PC-9 (cell line): ENCODE data around the gene KATNBL1. TPM values are rescaled to one million over a fixed set of nuclear protein-coding genes. Genes with fewer than 3 reads are reported as not detected.

ENCODE experiments used
- BruUV-seq: library from RNA; stranded (reverse); fragments of 400-500 nt; replicated peaks from 2 replicates; lab custom pipeline; 2021; lab: Mats Ljungman, UMichigan
- CTCF ChIA-PET: fragments of 300-600 bp; sonication (Branson Sonifier 250); formaldehyde crosslinking; loops from one replicate; lab custom pipeline; 2022; ENCODE audit warnings: antibody characterized with exemption; lab: Charles Lee
- POLR2A ChIA-PET: fragments of 300-600 bp; sonication (Branson Sonifier 250); formaldehyde crosslinking; loops from one replicate; lab custom pipeline; 2022; ENCODE audit warnings: antibody characterized with exemption; ENCODE audit not compliant: unreplicated experiment; lab: Charles Lee
- DNase-seq, 2 experiments: peaks; one replicate each; pipeline versions ENCODE4 v3.0.0 to v3.0.0-alpha.2; 2015 to 2022; ENCODE audit warnings: mixed read lengths in 1 of 2
- H2AFZ ChIP-seq: fragments of 200-600 bp; sonication (generic); 2 replicates; pipeline ENCODE4 v1.8.1; 2017; ENCODE audit warnings: antibody characterized with exemption
- H3F3A ChIP-seq: fragments of 200-600 bp; sonication (generic); 2 replicates; pipeline ENCODE4 v1.8.1; 2017; ENCODE audit warnings: antibody characterized with exemption, mild to moderate bottlenecking, low read depth; ENCODE audit not compliant: insufficient read depth
- H3K27ac ChIP-seq: fragments of 200-600 bp; sonication (generic); 2 replicates; pipeline ENCODE4 v1.6.1; 2016; ENCODE audit warnings: mixed run types
- H3K27me3 ChIP-seq: fragments of 200-600 bp; sonication (generic); 2 replicates; pipeline ENCODE4 v1.6.1; 2016; ENCODE audit warnings: low read depth, mixed run types; ENCODE audit not compliant: insufficient read depth
- H3K36me3 ChIP-seq: fragments of 200-600 bp; sonication (generic); 2 replicates; pipeline ENCODE4 v1.6.1; 2016; ENCODE audit warnings: low read depth, mixed run types
- H3K4me1 ChIP-seq: fragments of 200-600 bp; sonication (generic); replicated peaks from 2 replicates; pipeline ENCODE4 v1.6.1; 2016; ENCODE audit warnings: mixed run types; ENCODE audit not compliant: insufficient read depth
- H3K4me2 ChIP-seq: fragments of 200-600 bp; sonication (generic); 2 replicates; pipeline ENCODE4 v1.6.1; 2017; ENCODE audit warnings: mixed run types
- H3K4me3 ChIP-seq: fragments of 200-600 bp; sonication (generic); 2 replicates; pipeline ENCODE4 v1.6.1; 2016; ENCODE audit warnings: mixed run types
- H3K79me2 ChIP-seq: fragments of 200-600 bp; sonication (generic); 2 replicates; pipeline ENCODE4 v1.6.1; 2017; ENCODE audit warnings: low read depth, mixed run types
- H3K9me2 ChIP-seq: fragments of 200-600 bp; sonication (generic); 2 replicates; pipeline ENCODE4 v1.8.1; 2017; ENCODE audit warnings: mild to moderate bottlenecking; ENCODE audit not compliant: insufficient read depth
- H3K9me3 ChIP-seq: fragments of 200-600 bp; sonication (generic); 2 replicates; pipeline ENCODE4 v1.8.1; 2016; ENCODE audit warnings: low read depth; ENCODE audit not compliant: insufficient read depth
- H4K20me1 ChIP-seq: fragments of 200-600 bp; sonication (generic); 2 replicates; pipeline ENCODE4 v1.8.1; 2017; ENCODE audit not compliant: insufficient read depth
- EZH2 ChIP-seq: fragments of 200-600 bp; sonication (generic); IDR thresholded peaks from 2 replicates; pipeline ENCODE4 v1.8.0; 2017; ENCODE audit warnings: antibody characterized with exemption, low read depth
- intact Hi-C: fragments of 100-400 bp; cut with micrococcal nuclease; formaldehyde crosslinking; loops from one replicate; pipeline ENCODE4 v1.10.0; 2022; ENCODE audit not compliant: unreplicated experiment
- total RNA-seq: library from RNA; stranded (reverse); gene quantifications from 2 replicates; pipeline ENCODE4 v1.2.3, GENCODE V29; 2021
- TF ChIP-seq, protein P1 (sequence below): fragments of 200-600 bp; sonication (generic); conservative IDR thresholded peaks from 2 replicates; pipeline ENCODE4 v1.6.1; 2017; ENCODE audit warnings: mixed run types, antibody characterized with exemption, mild to moderate bottlenecking, moderate library complexity

The KATNBL1 gene
- total RNA-seq, 1 experiment from 2014 or later, result 40.7 TPM

DNA sequence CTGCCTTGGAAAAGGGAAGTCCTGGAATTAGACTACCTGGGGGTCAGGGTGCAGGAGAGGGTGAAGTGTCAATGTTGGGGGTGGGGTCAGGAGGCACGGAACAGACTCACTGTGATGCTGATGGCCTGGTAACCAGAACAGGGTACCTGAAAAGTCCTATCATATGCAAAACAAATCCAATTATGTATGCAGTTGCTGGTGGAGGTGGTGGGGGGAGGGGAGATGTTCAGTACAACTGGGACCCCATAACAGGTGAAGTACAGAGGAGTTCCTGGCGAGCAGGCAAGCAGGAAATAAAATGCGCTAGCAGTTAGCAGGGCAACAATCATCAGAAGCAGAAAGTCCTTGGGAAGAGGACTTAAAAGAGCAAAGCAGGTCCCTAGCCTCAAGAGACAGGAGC is 4.2 kb upstream of the KATNBL1 start:
- Histone ChIP-seq H3K79me2 (peaks cover 3% of the 10 kb centered on the region; the same call in 1 of the 2 replicates), H3K4me3 (no peak overlapping the region), H3K36me3 (no peaks in the 10 kb centered on the region), H3K4me1 (peaks cover 14% of the 10 kb centered on the region), H3F3A (peaks cover 10% of the 10 kb centered on the region), H3K27ac (no peak overlapping the region), H3K4me2 (no peak overlapping the region), H4K20me1 (no peaks in the 10 kb centered on the region), H3K27me3 (no peaks in the 10 kb centered on the region), H3K9me3 (no peaks in the 10 kb centered on the region), H2AFZ (no peak overlapping the region), H3K9me2 (no peaks in the 10 kb centered on the region)
- intact Hi-C loops, result no loop called here
- no TSS peak for BruUV-seq
- CTCF ChIA-PET, result no interaction called here
- POLR2A ChIA-PET, result no interaction called here
- no peak for TF ChIP-seq EZH2
- TF ChIP-seq, protein P1, sequence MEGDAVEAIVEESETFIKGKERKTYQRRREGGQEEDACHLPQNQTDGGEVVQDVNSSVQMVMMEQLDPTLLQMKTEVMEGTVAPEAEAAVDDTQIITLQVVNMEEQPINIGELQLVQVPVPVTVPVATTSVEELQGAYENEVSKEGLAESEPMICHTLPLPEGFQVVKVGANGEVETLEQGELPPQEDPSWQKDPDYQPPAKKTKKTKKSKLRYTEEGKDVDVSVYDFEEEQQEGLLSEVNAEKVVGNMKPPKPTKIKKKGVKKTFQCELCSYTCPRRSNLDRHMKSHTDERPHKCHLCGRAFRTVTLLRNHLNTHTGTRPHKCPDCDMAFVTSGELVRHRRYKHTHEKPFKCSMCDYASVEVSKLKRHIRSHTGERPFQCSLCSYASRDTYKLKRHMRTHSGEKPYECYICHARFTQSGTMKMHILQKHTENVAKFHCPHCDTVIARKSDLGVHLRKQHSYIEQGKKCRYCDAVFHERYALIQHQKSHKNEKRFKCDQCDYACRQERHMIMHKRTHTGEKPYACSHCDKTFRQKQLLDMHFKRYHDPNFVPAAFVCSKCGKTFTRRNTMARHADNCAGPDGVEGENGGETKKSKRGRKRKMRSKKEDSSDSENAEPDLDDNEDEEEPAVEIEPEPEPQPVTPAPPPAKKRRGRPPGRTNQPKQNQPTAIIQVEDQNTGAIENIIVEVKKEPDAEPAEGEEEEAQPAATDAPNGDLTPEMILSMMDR, result no peak
- DNase-seq, result no peak

DNA sequence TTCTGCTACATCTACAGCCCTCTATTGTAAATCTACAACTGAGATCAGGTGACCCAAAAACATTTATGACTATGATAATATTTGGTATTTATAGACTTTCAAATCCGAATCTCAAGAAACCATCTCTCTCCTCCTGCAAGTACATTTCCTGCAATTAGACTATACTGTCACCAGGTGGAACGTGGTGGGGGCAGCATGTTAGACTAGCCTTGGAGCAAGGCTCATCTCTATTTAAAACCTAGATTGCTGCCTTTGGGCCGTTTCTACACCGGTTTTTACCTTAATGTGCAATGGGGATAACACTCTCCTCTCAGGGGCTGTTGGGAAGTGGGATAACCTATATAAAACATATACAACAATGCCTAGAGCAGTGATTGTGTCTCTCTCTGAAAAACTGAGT is 3.8 kb upstream of the KATNBL1 start:
- no peak overlapping the region for H3K4me3 ChIP-seq
- H3K79me2 ChIP-seq, result peaks cover 8% of the 10 kb centered on the region
- H3F3A ChIP-seq, result peaks cover 10% of the 10 kb centered on the region
- no peaks in the 10 kb centered on the region for H3K9me3 ChIP-seq
- peaks cover 14% of the 10 kb centered on the region for H3K4me1 ChIP-seq
- H3K36me3 ChIP-seq, result no peaks in the 10 kb centered on the region
- no peak overlapping the region for H3K4me2 ChIP-seq
- POLR2A ChIA-PET, result no interaction called here
- no peak overlapping the region for H2AFZ ChIP-seq
- H3K27me3 ChIP-seq, result no peaks in the 10 kb centered on the region
- H3K27ac ChIP-seq, result no peak overlapping the region
- TF ChIP-seq, protein P1, result no peak
- TF ChIP-seq EZH2, result no peak
- H3K9me2 ChIP-seq, result no peaks in the 10 kb centered on the region
- no peaks in the 10 kb centered on the region for H4K20me1 ChIP-seq
- no peak for DNase-seq
- BruUV-seq, result no TSS peak
- intact Hi-C loops, result no loop called here
- CTCF ChIA-PET, result no interaction called here

DNA sequence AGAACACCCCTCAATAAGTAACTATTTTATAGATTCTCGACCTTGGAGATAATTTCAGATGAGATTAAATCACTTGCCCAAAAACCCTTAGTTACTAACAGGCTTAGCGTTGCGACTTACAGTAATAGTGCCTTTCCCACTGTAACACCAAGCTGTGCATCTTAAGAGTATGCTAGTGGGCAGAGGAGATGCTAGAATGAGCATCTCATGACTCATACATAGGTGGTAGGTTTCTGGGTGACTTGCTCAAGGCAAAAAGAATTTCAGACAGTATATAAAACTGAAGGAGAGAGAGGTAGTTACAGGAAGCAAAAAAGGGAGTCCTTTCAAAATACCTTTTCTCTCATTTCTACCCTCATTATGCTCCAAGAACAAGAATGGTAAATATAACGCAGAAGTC is 3.9 kb downstream of the KATNBL1 start:
- ChIA-PET CTCF (interaction anchor here (0.7 kb wide), 1 partner anchor 87 kb away, joined by 4 read pairs; no protein-coding TSS in a partner anchor), POLR2A (no interaction called here)
- Histone ChIP-seq H3K79me2 (peaks cover 71% of the 10 kb centered on the region), H3K36me3 (0 out of 2 replicates have a peak, but pooled peaks cover 3% of the 10 kb centered on the region), H3K4me3 (no peak overlapping the region), H3K27me3 (no peaks in the 10 kb centered on the region), H2AFZ (no peak overlapping the region), H4K20me1 (no peaks in the 10 kb centered on the region), H3K9me2 (no peaks in the 10 kb centered on the region), H3K4me2 (no peak overlapping the region), H3F3A (no peaks in the 10 kb centered on the region), H3K27ac (no peak overlapping the region), H3K9me3 (no peaks in the 10 kb centered on the region), H3K4me1 (0 out of 2 replicates have a peak, but pooled peaks cover 6% of the 10 kb centered on the region)
- DNase-seq, result no peak
- TF ChIP-seq EZH2, result no peak
- intact Hi-C loops, result no loop called here
- BruUV-seq, result no TSS peak

DNA sequence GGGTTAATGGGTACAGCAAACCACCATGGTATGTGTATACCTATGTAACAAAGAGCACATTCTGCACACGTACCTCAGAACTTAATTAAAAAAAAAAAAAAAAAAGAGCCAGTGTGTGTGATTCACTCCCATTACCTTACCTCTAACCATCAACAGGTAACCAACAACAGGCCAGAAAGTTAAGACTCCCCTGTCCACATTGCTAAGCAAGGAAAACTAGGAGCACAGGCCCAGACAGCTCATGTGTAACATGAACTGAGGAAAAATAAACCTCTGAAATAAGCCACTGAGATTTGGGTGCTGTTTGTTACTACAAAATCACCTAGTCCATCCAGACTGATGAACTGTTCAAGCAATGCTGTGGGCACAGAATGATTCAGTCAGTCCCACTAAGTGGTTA is 6.0 kb downstream of the KATNBL1 start:
- no peak overlapping the region for H2AFZ ChIP-seq
- POLR2A ChIA-PET, result no interaction called here
- DNase-seq, result no peak
- H3F3A ChIP-seq, result no peaks in the 10 kb centered on the region
- 0 out of 2 replicates have a peak, but pooled peaks cover 6% of the 10 kb centered on the region for H3K4me1 ChIP-seq
- H3K9me3 ChIP-seq, result peaks cover 5% of the 10 kb centered on the region; the same call in 1 of the 2 replicates
- CTCF ChIA-PET, result no interaction called here
- H3K27ac ChIP-seq, result no peak overlapping the region
- 0 out of 2 replicates have a peak, but pooled peaks cover 3% of the 10 kb centered on the region for H3K36me3 ChIP-seq
- H3K27me3 ChIP-seq, result no peaks in the 10 kb centered on the region
- H3K4me2 ChIP-seq, result no peak overlapping the region
- peaks cover 74% of the 10 kb centered on the region for H3K79me2 ChIP-seq
- no TSS peak for BruUV-seq
- no peaks in the 10 kb centered on the region for H4K20me1 ChIP-seq
- no peak overlapping the region for H3K4me3 ChIP-seq
- TF ChIP-seq EZH2, result no peak
- TF ChIP-seq, protein P1, result no peak
- intact Hi-C loops, result no loop called here
- H3K9me2 ChIP-seq, result no peaks in the 10 kb centered on the region
